SK-N-SH (cell line): ENCODE measurements around the gene TMEFF1. TPM values are rescaled to one million over a fixed set of nuclear protein-coding genes. Genes with fewer than 3 reads are reported as not detected.

Source experiments
- CTCF ChIA-PET: fragments of 300-600, 350-600 bp; formaldehyde crosslinking; extraction: SDS; loops from one replicate; lab custom pipeline; 2021; lab: Yijun Ruan, JAX
- POLR2A ChIA-PET: fragments of 350-600 bp; sonication (Branson Sonifier 250); formaldehyde crosslinking; extraction: SDS; loops from one replicate; lab custom pipeline; 2020; ENCODE audit warnings: antibody characterized with exemption, inconsistent platforms; lab: Yijun Ruan, JAX
- DNase-seq: peaks from one replicate; pipeline ENCODE4 v3.0.0; 2012
- H2AFZ ChIP-seq: fragments of 200-600 bp; sonication (generic); 2 replicates; pipeline ENCODE4 v1.8.1; 2016; ENCODE audit warnings: antibody characterized with exemption, mild to moderate bottlenecking, low read depth
- H3F3A ChIP-seq: fragments of 200-600 bp; sonication (generic); replicated peaks from 2 replicates; pipeline ENCODE3; 2016; ENCODE audit warnings: antibody characterized with exemption, mild to moderate bottlenecking; ENCODE audit not compliant: insufficient read depth
- H3K27ac ChIP-seq, 2 experiments: fragments of 200-500 bp in 1 of 2; fragments of 200-600 bp in 1 of 2; sonication (Bioruptor generic) in 1 of 2; sonication (generic), shearing (Covaris generic) in 1 of 2; 2 replicates each; pipeline versions ENCODE4 v1.5.1 to v1.6.1; 2014 to 2016; ENCODE audit warnings: low read depth in 2 of 2, inconsistent platforms in 1 of 2, low read length in 1 of 2, mild to moderate bottlenecking in 1 of 2, mixed read lengths in 1 of 2
- H3K27me3 ChIP-seq: fragments of 200-600 bp; sonication (generic), shearing (Covaris generic); 2 replicates; pipeline ENCODE4 v1.6.1; 2016; ENCODE audit warnings: mixed run types; ENCODE audit not compliant: insufficient read depth
- H3K36me3 ChIP-seq, 2 experiments: fragments of 200-500 bp in 1 of 2; fragments of 200-600 bp in 1 of 2; sonication (Bioruptor generic) in 1 of 2; sonication (generic) in 1 of 2; replicated peaks in 1 of 2; 2 replicates each; pipeline versions ENCODE3 to v1.5.1; 2014 to 2016; ENCODE audit warnings: low read length in 1 of 2, mild to moderate bottlenecking in 1 of 2; ENCODE audit not compliant: insufficient read depth in 2 of 2, control insufficient read depth in 1 of 2
- H3K4me1 ChIP-seq, 2 experiments: fragments of 200-500 bp in 1 of 2; fragments of 200-600 bp in 1 of 2; sonication (Bioruptor generic) in 1 of 2; sonication (generic), shearing (Covaris generic) in 1 of 2; 2 replicates each; pipeline versions ENCODE4 v1.5.1 to v1.6.1; 2014 to 2016; ENCODE audit warnings: low read depth in 1 of 2, low read length in 1 of 2, mixed run types in 1 of 2; ENCODE audit not compliant: insufficient read depth in 2 of 2, control insufficient read depth in 1 of 2
- H3K4me2 ChIP-seq: fragments of 200-600 bp; sonication (generic), shearing (Covaris generic); 2 replicates; pipeline ENCODE4 v1.6.1; 2017; ENCODE audit warnings: mixed run types
- H3K4me3 ChIP-seq, 2 experiments: fragments of 200-500 bp in 1 of 2; fragments of 200-600 bp in 1 of 2; sonication (Bioruptor generic) in 1 of 2; sonication (generic), shearing (Covaris generic) in 1 of 2; 2 replicates each; pipeline versions ENCODE4 v1.5.1 to v1.8.1; 2014 to 2016; ENCODE audit warnings: low read depth in 2 of 2, inconsistent platforms in 1 of 2, low read length in 1 of 2, mild to moderate bottlenecking in 1 of 2, mixed read lengths in 1 of 2, moderate library complexity in 1 of 2
- H3K79me2 ChIP-seq: fragments of 200-600 bp; sonication (generic); 2 replicates; pipeline ENCODE4 v1.8.1; 2017; ENCODE audit warnings: mild to moderate bottlenecking; ENCODE audit not compliant: insufficient read depth
- H3K9ac ChIP-seq: fragments of 200-600 bp; sonication (generic); 2 replicates; pipeline ENCODE4 v1.6.1; 2017; ENCODE audit warnings: mixed run types
- H3K9me2 ChIP-seq: fragments of 200-600 bp; sonication (generic); 2 replicates; pipeline ENCODE4 v1.6.1; 2017; ENCODE audit warnings: mixed run types
- H3K9me3 ChIP-seq: fragments of 200-600 bp; sonication (generic); 2 replicates; pipeline ENCODE4 v1.6.1; 2017; ENCODE audit warnings: mixed run types, mild to moderate bottlenecking, moderate library complexity
- H4K20me1 ChIP-seq: fragments of 200-600 bp; sonication (generic); 2 replicates; pipeline ENCODE4 v1.6.1; 2017; ENCODE audit warnings: mild to moderate bottlenecking, mixed run types; ENCODE audit not compliant: insufficient read depth
- CHD2 ChIP-seq: fragments of 150-350 bp; IDR thresholded peaks from 2 replicates; pipeline ENCODE4 v1.6.1; 2018; ENCODE audit warnings: low read length; ENCODE audit not compliant: partially characterized antibody
- CTCF ChIP-seq: fragments of 200-600 bp; sonication (generic); IDR thresholded peaks from 2 replicates; pipeline ENCODE4 v1.6.1; 2017; ENCODE audit warnings: antibody characterized with exemption, mild to moderate bottlenecking, moderate library complexity
- GABPA ChIP-seq: IDR thresholded peaks from 2 replicates; pipeline ENCODE4 v1.4.0; 2012; ENCODE audit warnings: low read depth, mild to moderate bottlenecking
- IRF3 ChIP-seq: fragments of 150-350 bp; IDR thresholded peaks from 2 replicates; pipeline ENCODE4 v1.6.1; 2016; ENCODE audit warnings: mild to moderate bottlenecking, low read depth, low read length
- JUND ChIP-seq: IDR thresholded peaks from 2 replicates; pipeline ENCODE4 v1.4.0; 2012
- MAX ChIP-seq: IDR thresholded peaks from 2 replicates; pipeline ENCODE4 v1.4.0; 2012; ENCODE audit warnings: low read depth
- MEF2A ChIP-seq: IDR thresholded peaks from 2 replicates; pipeline ENCODE4 v1.4.0; 2012; ENCODE audit warnings: low read depth, borderline replicate concordance
- NFIC ChIP-seq: IDR thresholded peaks from 2 replicates; pipeline ENCODE4 v1.4.0; 2012; ENCODE audit warnings: borderline replicate concordance
- NRF1 ChIP-seq: IDR thresholded peaks from 2 replicates; pipeline ENCODE4 v1.6.1; 2012; ENCODE audit warnings: low read depth, mild to moderate bottlenecking, low read length
- RAD21 ChIP-seq: IDR thresholded peaks from 2 replicates; pipeline ENCODE4 v1.6.1; 2012; ENCODE audit warnings: mild to moderate bottlenecking, low read length
- RCOR1 ChIP-seq: fragments of 150-350 bp; IDR thresholded peaks from 2 replicates; pipeline ENCODE4 v1.6.1; 2017; ENCODE audit warnings: antibody characterized with exemption, low read length
- RXRA ChIP-seq: IDR thresholded peaks from 2 replicates; pipeline ENCODE4 v1.4.0; 2012; ENCODE audit warnings: low read depth, mild to moderate bottlenecking, borderline replicate concordance
- SIN3A ChIP-seq: IDR thresholded peaks from 2 replicates; pipeline ENCODE4 v1.6.1; 2012; ENCODE audit warnings: low read depth, mild to moderate bottlenecking, low read length, moderate library complexity, borderline replicate concordance
- TAF1 ChIP-seq: IDR thresholded peaks from 2 replicates; pipeline ENCODE4 v1.6.1; 2012; ENCODE audit warnings: low read depth, mild to moderate bottlenecking, low read length, moderate library complexity, borderline replicate concordance
- TCF12 ChIP-seq: IDR thresholded peaks from 2 replicates; pipeline ENCODE4 v1.4.0; 2012
- USF1 ChIP-seq: IDR thresholded peaks from 2 replicates; pipeline ENCODE4 v1.4.0; 2012; ENCODE audit warnings: low read depth, borderline replicate concordance
- USF2 ChIP-seq: fragments of 150-350 bp; IDR thresholded peaks from 2 replicates; pipeline ENCODE4 v1.6.1; 2017; ENCODE audit warnings: antibody characterized with exemption, low read length, low read depth, borderline replicate concordance
- ZBTB33 ChIP-seq: IDR thresholded peaks from 2 replicates; pipeline ENCODE4 v1.4.0; 2012; ENCODE audit warnings: low read depth, borderline replicate concordance
- WGBS: methylation state at CpG from one replicate; pipeline ENCODE4 v1.1.6; 2017; ENCODE audit warnings: low lambda C conversion rate; 5-methylcytosine and 5-hydroxymethylcytosine counted together
- polyA plus RNA-seq, 3 experiments: library from polyadenylated mRNA; depleted of rRNA; stranded (reverse); fragments of >200 nt; gene quantifications; 2 replicates each; pipeline ENCODE4 v1.2.3, GENCODE V29; 2012

The TMEFF1 gene
- polyA plus RNA-seq, 1 of the 3 experiments (the other 2 are of a cell fraction), result 2.5 TPM

GRCh38 chr9:100447041-100447440 is 25.9 kb upstream of the TMEFF1 start:
- no peak overlapping the region for H3K9ac ChIP-seq
- DNase-seq, result no peak
- peaks cover 51% of the 10 kb centered on the region for H4K20me1 ChIP-seq
- peaks cover 95% of the 10 kb centered on the region for H3K79me2 ChIP-seq
- no peak overlapping the region for H3K27ac ChIP-seq
- POLR2A ChIA-PET, result no interaction called here
- TF ChIP-seq NFIC (no peak), CTCF (no peak), USF2 (no peak), RCOR1 (no peak), CHD2 (no peak), TCF12 (no peak), IRF3 (no peak)
- TF ChIP-seq, all 33 proteins: peak for 0
- Histone ChIP-seq H3K36me3 (peaks cover 42 to 90% of the 10 kb centered on the region in 2 experiments), H3K27me3 (no peaks in the 10 kb centered on the region), H3K4me1 (peaks cover 0 to 11% of the 10 kb centered on the region in 2 experiments; a peak in 3 of 4 replicates), H3K4me2 (no peak overlapping the region), H2AFZ (no peak overlapping the region), H3K9me3 (no peaks in the 10 kb centered on the region), H3F3A (peaks cover 5% of the 10 kb centered on the region), H3K4me3 (no peak overlapping the region), H3K9me2 (no peaks in the 10 kb centered on the region)
- CTCF ChIA-PET, result no interaction called here

GRCh38 chr9:100448266-100448665 is 24.7 kb upstream of the TMEFF1 start:
- Histone ChIP-seq H3K9ac (no peak overlapping the region), H3K4me2 (no peak overlapping the region), H3K4me3 (no peak overlapping the region), H3K27me3 (no peaks in the 10 kb centered on the region), H4K20me1 (peaks cover 40% of the 10 kb centered on the region), H3K4me1 (peaks cover 0 to 11% of the 10 kb centered on the region in 2 experiments; a peak in 3 of 4 replicates), H3K9me3 (0 out of 2 replicates have a peak, but pooled peaks cover 5% of the 10 kb centered on the region), H3K79me2 (peaks cover 94% of the 10 kb centered on the region), H2AFZ (no peak overlapping the region), H3K9me2 (no peaks in the 10 kb centered on the region), H3K27ac (no peak overlapping the region), H3F3A (peaks cover 9% of the 10 kb centered on the region), H3K36me3 (peaks cover 50 to 91% of the 10 kb centered on the region in 2 experiments)
- ChIA-PET POLR2A (no interaction called here), CTCF (interaction anchor here (1.0 to 2.0 kb wide), 2 partner anchors 11 kb away, joined by 4 to 9 read pairs; no protein-coding TSS in a partner anchor)
- WGBS, result 92% methylated on average over 2 of the region's 2 CpGs
- DNase-seq, result no peak
- TF ChIP-seq JUND (no peak), RAD21 (no peak), MEF2A (no peak), SIN3A (no peak), USF1 (no peak), CTCF (no peak), TAF1 (no peak), RXRA (no peak), TCF12 (no peak), ZBTB33 (no peak), NRF1 (no peak), GABPA (no peak), MAX (no peak)
